CD4-positive, alpha-beta T cell treated with Interferon gamma for 1 hour (primary cell): Measurements from ENCODE around the gene SNAPIN.
A peak's percentile ranks its signal among the peaks of the same experiment; 100 is the strongest.

Experiments used
- DNase-seq: peaks from one replicate; pipeline ENCODE4 v3.0.0-alpha.2; 2020

The SNAPIN gene

GRCh38 chr1:153658400-153659174 is at the start of gene SNAPIN:
Gene SNAPIN (plus strand): TSS chr1:153658703. CDS start chr1:153658744, 41 bp downstream.
- DNase-seq, result peak; percentile 87

DNA sequence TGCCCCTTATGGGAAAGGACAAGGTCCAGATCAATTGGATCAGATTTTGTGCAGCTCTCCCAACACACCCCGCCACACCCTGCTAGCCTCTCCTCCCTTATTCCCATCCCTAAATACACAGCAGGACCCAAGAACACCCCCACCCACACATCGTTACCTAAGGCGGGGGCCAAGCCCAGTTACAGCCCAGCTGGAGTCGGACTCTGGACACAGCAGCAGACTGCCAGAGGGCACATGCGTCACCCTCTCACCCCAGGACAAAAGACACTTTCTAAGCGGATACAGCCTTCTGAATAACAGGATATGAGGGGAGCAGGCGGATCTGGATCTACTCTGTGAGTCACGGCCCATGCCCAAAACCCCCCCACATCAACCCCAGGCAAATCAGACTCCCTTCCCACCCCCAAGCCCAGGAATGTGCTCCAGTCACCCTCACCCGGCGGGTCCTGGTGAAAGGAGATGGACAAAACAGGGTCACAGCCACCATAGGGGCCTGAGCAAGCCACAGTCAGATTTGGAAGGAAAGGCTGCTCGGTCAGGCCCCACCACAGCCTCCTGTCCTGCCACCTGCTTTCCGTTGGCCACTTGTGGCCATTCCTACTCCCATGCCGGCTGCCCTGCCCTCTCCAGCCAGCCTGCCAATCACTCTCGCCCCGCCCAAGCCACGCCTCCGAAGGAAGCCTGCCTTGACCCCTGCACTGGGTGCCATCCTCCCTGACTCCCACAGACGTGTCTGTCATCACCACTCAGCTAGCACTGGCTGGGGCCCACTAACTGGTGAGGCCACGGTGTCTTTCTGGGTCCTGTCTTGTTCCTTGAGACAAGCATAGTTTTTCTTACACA is 49.5 kb upstream of the SNAPIN start:
- DNase-seq, result no peak

- no peak for DNase-seq
Measured at GRCh38 chr1:153609585-153609907, 49.0 kb upstream of the SNAPIN start.

GRCh38 chr1:153610334-153610733 is 48.2 kb upstream of the SNAPIN start:
- no peak for DNase-seq

DNA sequence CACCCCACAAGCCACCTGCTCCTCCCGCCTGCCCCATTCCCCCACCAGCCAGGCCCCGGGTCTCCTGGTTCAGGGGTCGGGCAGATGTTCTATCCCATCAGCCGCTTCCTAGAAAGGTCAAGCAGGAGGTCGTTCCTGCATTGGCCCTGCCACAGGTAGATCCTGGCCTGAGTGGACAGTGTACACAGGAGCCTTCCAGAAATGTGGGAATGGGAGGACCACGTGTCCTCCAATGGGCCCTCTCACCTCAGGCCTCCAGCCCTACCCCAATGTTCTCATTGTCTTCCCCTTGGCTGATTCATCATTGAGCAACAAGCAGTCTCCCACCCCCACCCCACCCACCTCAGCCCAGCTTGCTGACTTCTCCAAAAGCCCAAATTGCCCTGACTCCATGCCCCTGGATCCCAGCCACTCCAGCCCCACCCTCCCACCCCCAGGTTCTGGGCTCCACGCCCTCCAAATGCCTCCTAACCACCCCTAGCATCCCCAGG is 47.6 kb upstream of the SNAPIN start:
- DNase-seq, result no peak

DNA sequence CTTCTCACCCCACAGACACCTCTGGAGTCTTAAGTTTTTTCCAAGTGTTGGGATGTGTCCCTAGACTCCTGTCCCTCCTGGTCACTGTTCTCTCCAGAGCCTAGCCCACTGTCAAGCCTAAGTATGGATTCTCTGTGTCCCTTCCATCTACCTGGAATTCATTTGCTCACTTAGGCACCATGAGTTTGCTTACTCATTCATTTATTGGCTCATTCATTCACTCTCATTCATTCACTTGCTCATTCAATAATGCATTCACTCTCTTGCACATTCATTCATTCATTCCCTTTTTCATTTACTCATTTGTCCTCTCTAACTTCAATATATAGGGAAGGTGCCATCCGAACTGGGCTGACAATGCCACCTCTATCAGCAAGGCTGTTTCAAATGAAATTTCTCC is 47.1 kb upstream of the SNAPIN start:
- DNase-seq, result no peak

DNA sequence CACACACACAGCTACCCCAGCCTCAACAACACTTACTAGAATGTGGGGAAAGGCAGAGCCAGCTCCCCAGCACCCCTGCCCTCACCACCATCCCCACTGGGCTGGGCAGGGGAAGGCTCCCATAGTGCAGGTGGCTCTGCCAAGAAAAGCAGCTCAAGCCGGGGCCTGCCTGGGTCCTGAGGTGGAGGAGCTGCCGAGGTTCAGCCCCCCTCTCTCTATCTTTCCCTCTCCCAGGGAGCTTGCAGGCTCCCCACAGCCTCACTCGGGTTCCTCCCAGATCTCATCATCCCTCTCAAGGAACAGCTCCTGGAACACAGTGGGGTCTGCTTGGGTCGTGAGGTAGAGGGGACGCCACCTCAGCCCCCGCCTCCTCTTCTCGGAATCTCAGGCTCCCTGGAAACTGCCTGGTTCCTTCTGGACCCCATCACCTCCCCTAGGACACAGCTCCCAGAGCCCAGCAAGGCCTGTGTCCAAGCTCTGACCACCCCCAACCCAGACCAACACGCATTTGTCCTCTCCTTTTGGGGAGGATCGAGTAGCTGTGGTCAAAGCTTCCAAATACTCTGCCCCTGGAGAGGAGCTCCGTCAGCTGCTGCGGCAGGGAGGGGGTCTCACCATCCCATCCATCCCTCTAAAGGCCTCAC is 46.3 kb upstream of the SNAPIN start:
- DNase-seq, result no peak

GRCh38 chr1:153612755-153613331 is 45.7 kb upstream of the SNAPIN start, which contains the start of gene S100A16:
Gene S100A16 (minus strand): TSS chr1:153613137. CDS start chr1:153608151, 4,986 bp downstream.
- DNase-seq, result no peak

GRCh38 chr1:153613406-153613805 is 45.1 kb upstream of the SNAPIN start:
- DNase-seq, result no peak

DNA sequence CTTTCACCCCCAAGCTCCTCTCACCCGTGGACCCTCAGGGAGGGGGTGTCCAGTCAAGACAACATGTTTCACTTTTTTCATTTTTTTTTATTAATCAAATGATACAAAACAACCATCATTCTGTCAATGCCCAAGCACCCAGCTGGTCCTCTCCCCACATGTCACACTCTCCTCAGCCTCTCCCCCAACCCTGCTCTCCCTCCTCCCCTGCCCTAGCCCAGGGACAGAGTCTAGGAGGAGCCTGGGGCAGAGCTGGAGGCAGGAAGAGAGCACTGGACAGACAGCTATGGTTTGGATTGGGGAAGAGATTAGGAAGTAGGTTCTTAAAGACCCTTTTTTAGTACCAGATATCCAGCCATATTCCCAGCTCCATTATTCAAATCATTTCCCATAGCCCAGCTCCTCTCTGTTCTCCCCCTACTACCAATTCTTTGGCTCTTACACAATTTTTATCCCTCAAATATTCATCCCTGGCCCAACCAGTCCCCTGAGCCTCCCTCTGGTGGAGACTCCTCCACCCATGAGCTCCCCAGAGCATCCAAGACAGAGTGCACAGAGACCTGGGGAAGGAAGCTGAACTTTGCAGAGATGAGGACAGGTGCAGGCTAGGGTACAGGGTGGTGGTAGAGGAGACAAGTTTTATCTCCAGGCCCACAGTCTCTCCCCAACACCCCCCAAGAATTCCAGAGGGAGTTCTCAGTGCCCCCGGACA is 44.2 kb upstream of the SNAPIN start:
- DNase-seq, result no peak

- no peak for DNase-seq
Measured at GRCh38 chr1:153614906-153615305, 43.6 kb upstream of the SNAPIN start.

DNA sequence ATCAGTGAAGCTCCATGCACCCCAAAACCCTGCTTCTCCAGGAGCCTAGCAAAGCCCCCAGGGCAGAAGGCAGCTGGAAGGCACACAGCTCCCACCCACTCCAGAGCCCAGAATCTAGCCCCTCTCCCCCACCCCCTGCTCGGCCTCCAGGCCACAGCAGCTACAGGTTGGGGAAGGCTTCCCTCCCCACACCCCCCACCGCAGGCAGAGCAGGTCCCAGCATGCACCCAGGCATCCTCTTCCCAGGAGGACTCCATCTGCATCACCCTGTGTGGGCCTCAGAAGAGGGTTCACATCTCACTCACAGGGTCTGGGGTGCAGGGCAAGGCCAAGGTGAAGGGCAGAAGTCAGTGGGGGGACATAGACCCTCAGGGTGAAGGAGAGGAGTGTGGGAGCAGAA is 43.1 kb upstream of the SNAPIN start:
- DNase-seq, result no peak

- no peak for DNase-seq
Measured at GRCh38 chr1:153616144-153616916, 42.2 kb upstream of the SNAPIN start, which contains the start of gene S100A14. Gene S100A14 (minus strand): TSS chr1:153616325. CDS start chr1:153615858, 467 bp downstream.

DNA sequence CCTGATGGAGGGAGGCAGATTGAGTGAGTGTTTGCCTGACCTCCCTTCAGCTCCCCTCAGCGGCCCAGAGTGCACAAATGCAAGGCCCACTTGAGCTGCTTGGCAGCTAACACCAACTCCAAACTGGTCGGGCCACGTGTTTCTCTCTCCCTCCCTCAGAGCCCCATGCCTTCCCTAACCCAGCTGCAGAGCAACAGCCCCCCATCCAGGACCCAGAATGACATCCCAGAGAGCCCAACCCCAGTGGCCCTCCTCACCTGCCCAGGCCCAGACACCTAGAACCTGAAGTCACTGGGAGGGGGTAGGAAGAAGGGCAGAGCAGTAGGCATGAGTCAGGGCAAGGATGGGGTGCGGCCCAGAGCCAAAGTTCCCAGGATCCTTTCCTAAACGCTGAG is 41.6 kb upstream of the SNAPIN start:
- DNase-seq, result no peak

DNA sequence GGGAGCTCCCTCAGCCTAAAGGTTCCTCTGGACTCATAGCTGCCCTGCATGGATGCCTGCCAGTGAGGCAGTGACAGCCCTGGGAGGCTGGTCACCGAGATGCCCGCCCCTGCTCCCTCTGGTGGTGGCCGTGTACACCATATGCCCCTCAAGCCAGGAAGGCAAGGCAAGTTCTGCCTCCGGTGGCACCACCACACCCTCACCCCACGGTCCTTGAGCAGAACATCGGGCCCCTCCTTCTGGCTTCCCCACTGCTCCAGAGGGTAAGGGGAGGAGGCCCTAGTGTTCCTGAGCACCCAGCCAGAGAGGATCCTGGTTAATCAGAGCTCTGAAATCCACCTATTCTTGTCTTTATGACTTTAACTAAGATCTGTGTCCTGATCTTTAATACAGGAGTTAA is 40.8 kb upstream of the SNAPIN start:
- peak; percentile 60 for DNase-seq

DNA sequence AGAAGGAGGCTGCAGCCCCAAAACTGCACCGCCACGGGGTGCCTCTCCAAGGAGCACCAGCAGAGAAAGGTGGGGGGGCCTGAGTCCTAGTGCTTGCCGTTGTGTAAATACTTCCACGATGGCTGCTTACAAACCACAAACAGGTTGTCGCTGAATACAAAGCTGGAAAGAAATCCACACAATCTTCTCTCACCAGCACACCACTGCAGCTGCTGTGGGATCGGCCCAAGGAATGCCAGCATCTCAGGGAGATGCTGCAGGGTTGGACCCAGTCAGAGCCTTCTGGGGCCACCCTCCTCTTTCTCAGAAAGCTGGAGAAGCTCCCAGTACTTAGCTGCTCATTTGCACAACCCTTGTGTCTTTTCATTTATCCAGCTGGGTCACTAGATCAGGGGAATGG is 39.3 kb upstream of the SNAPIN start:
- no peak for DNase-seq

- no peak for DNase-seq
Measured at GRCh38 chr1:153623101-153623500, 35.4 kb upstream of the SNAPIN start.

DNA sequence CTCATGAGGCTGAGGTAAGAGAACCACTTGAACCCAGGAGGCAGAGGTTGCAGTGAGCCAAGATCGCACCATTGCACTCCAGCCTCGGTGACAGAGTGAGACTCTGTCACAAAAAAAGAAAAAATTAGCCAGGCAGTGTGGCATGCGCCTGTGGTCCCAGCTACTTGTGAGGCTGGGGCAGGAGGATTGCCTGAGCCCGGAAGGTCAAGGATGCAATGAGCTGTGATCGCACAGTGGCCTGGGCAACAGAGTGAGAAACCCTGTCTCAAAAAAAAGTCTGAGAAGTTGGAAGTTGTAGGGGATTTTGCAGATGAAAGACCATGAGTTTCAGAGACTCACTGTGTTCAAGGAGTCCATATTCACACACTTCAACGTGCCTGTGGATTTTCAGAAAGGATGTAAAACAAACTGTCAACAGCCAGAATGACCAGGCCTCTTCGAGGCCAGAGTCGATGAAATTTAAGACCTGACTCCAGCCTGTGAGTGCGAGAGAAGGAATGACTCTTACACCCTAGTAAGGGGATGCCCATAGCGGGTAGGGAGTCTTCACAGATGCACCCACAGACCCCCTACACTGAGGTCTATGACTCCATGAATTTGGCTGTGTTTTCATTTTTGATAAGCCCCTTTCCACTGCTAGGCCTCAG is 33.4 kb upstream of the SNAPIN start:
- no peak for DNase-seq

GRCh38 chr1:153626477-153626903 is 32.0 kb upstream of the SNAPIN start:
- no peak for DNase-seq

GRCh38 chr1:153626904-153627714 is 31.4 kb upstream of the SNAPIN start, which contains the start of gene S100A13:
Gene S100A13 (minus strand): TSS chr1:153627505. CDS start chr1:153626472, 1,033 bp downstream.
- no peak for DNase-seq
